GM12878 (cell line): ENCODE data around the gene TSC22D4. TPM values are rescaled to one million over a fixed set of nuclear protein-coding genes. Genes with fewer than 3 reads are reported as not detected.
"Not testable (repeated sequence)": the region's sequence is repeated elsewhere in the genome, so short reads cannot be mapped to it uniquely, and the experiment has no call there.

Source experiments
- ATAC-seq: fragments of 200-7000 bp; cut with Tn5 transposase; 3 replicates; pipeline ENCODE4 v1.9.1; 2020; ENCODE audit warnings: mild to moderate bottlenecking, moderate library complexity
- BruUV-seq: library from RNA; stranded (reverse); fragments of 400-500 nt; replicated peaks from 2 replicates; lab custom pipeline; 2021; lab: Mats Ljungman, UMichigan
- CTCF ChIA-PET: fragments of 300-600 bp; sonication (Branson Sonifier 250); formaldehyde crosslinking; extraction: SDS; loops from one replicate; lab custom pipeline; 2021; ENCODE audit warnings: inconsistent platforms; lab: Yijun Ruan, JAX
- POLR2A ChIA-PET: fragments of 350-600 bp; formaldehyde crosslinking; extraction: SDS; loops from one replicate; lab custom pipeline; 2021; ENCODE audit warnings: inconsistent platforms; lab: Charles Lee
- RAD21 ChIA-PET: fragments of 300-600 bp; sonication (Branson Sonifier 250); formaldehyde crosslinking; loops from one replicate; lab custom pipeline; 2023; ENCODE audit warnings: antibody characterized with exemption; ENCODE audit not compliant: unreplicated experiment; lab: Charles Lee
- SMC1A ChIA-PET: fragments of 300-600 bp; sonication (Branson Sonifier 250); formaldehyde crosslinking; loops from one replicate; lab custom pipeline; 2023; ENCODE audit not compliant: unreplicated experiment, uncharacterized antibody; lab: Charles Lee
- DNase-seq: peaks from one replicate; pipeline ENCODE4 v3.0.0-alpha.2; 2011; ENCODE audit warnings: low read depth, low spot score
- FAIRE-seq: peaks from 3 replicates; lab custom pipeline; 2011; peaks lifted over from hg19 to GRCh38; lab: Jason Lieb, UNC
- H2AFZ ChIP-seq: 2 replicates; pipeline ENCODE4 v1.6.0; 2011; ENCODE audit warnings: low read depth, low read length, control low read depth; ENCODE audit not compliant: control insufficient read depth
- H3K27ac ChIP-seq: 2 replicates; pipeline ENCODE4 v1.5.1; 2011; ENCODE audit warnings: control low read depth; ENCODE audit not compliant: control insufficient read depth, insufficient read depth
- H3K27me3 ChIP-seq, 2 experiments: replicated peaks in 1 of 2; 2 replicates each; pipeline versions ENCODE4 v1.6.0 to v1.6.1; 2011; ENCODE audit warnings: low read length in 1 of 2; ENCODE audit not compliant: control insufficient read depth in 2 of 2, insufficient read depth in 2 of 2
- H3K36me3 ChIP-seq, 2 experiments: 2 replicates each; pipeline ENCODE4 v1.5.1; 2011; ENCODE audit warnings: low read length in 1 of 2; ENCODE audit not compliant: control insufficient read depth in 2 of 2, insufficient read depth in 2 of 2
- H3K4me1 ChIP-seq: 2 replicates; pipeline ENCODE4 v1.6.1; 2011; ENCODE audit warnings: mild to moderate bottlenecking, low read length, moderate library complexity, mixed read lengths; ENCODE audit not compliant: control insufficient read depth, insufficient read depth
- H3K4me2 ChIP-seq: 2 replicates; pipeline ENCODE4 v1.6.0; 2011; ENCODE audit warnings: control low read depth; ENCODE audit not compliant: control insufficient read depth, insufficient read depth
- H3K4me3 ChIP-seq: fragments of 200-600 bp; sonication (generic); 2 replicates; pipeline ENCODE4 v1.5.1; 2016
- H3K79me2 ChIP-seq: 2 replicates; pipeline ENCODE4 v1.6.0; 2011; ENCODE audit warnings: low read length; ENCODE audit not compliant: control insufficient read depth, insufficient read depth
- H3K9ac ChIP-seq: 2 replicates; pipeline ENCODE4 v1.8.0; 2011; ENCODE audit warnings: low read length, control low read depth, mixed read lengths; ENCODE audit not compliant: control insufficient read depth, insufficient read depth
- H3K9me3 ChIP-seq: replicated peaks from 3 replicates; pipeline ENCODE4 v1.5.1; 2011; ENCODE audit warnings: mild to moderate bottlenecking, low read length; ENCODE audit not compliant: control insufficient read depth, insufficient read depth
- H4K20me1 ChIP-seq: 2 replicates; pipeline ENCODE4 v1.6.0; 2011; ENCODE audit not compliant: control insufficient read depth, insufficient read depth
- BRCA1 ChIP-seq: IDR thresholded peaks from 2 replicates; pipeline ENCODE4 v1.6.1; 2011; ENCODE audit warnings: low read depth, low read length, improper control_type of control experiment
- DPF2 ChIP-seq: fragments of 450-650 bp; IDR thresholded peaks from 2 replicates; pipeline ENCODE4 v1.6.1; 2017; ENCODE audit warnings: mild to moderate bottlenecking
- TBL1XR1 ChIP-seq: IDR thresholded peaks from 2 replicates; pipeline ENCODE4 v1.6.1; 2012; ENCODE audit warnings: low read depth, low read length, improper control_type of control experiment
- WGBS: methylation state at CpG from one replicate; pipeline ENCODE4 v1.1.6; 2016; ENCODE audit warnings: low lambda C conversion rate; ENCODE audit not compliant: insufficient replicate concordance, insufficient coverage; ENCODE audit errors: missing lambda C conversion rate; 5-methylcytosine and 5-hydroxymethylcytosine counted together
- in situ Hi-C: fragments of 300-500 bp; cut with MboI; formaldehyde crosslinking; loops from 9 replicates; pipeline ENCODE4 v1.14.3; 2018; ENCODE audit warnings: mixed read lengths
- intact Hi-C: fragments of 100-400 bp; cut with micrococcal nuclease; formaldehyde crosslinking; loops from one replicate; pipeline ENCODE4 v1.14.2; 2022; ENCODE audit not compliant: unreplicated experiment
- polyA plus RNA-seq, 11 experiments: library from polyadenylated mRNA; depleted of rRNA in 4 of 11; unstranded in 6 of 11; stranded (reverse) in 5 of 11; fragments of >200 nt; fragmentation: Nextera tagmentation in 4 of 11; fragmentation: Illumina TruSeq in 1 of 11; extraction: Ambion mirVana in 4 of 11; extraction: Trizol in 1 of 11; gene quantifications; 1 replicate in 1 of 11; 2 replicates in 10 of 11; pipeline versions ENCODE4 v1.2.1 to v1.2.3, GENCODE V29; 2011 to 2016; ENCODE audit warnings: inconsistent platforms in 2 of 11, missing spikeins in 2 of 11, low read depth in 1 of 11
- total RNA-seq, 4 experiments: library from RNA; depleted of rRNA in 3 of 4; stranded (reverse); fragments of >200 nt in 3 of 4; fragmentation: Illumina TruSeq in 1 of 4; extraction: Trizol in 1 of 4; gene quantifications; 2 replicates each; pipeline versions ENCODE4 v1.2.1 to v1.2.3, GENCODE V29; 2013 to 2021
- TF ChIP-seq, protein P1 (sequence below): fragments of 450-650 bp; IDR thresholded peaks from 2 replicates; pipeline ENCODE4 v1.6.1; 2018; ENCODE audit warnings: borderline replicate concordance, mild to moderate bottlenecking; ENCODE audit not compliant: partially characterized antibody
- TF ChIP-seq, protein P2 (sequence below): IDR thresholded peaks from 2 replicates; pipeline ENCODE4 v1.6.1; 2012; ENCODE audit warnings: low read depth, low read length, improper control_type of control experiment

Gene TSC22D4
- total and polyA plus RNA-seq, 10 of the 15 experiments (the other 5 are each of a cell fraction or from before 2014, with no cell fraction given) = 0.50 to 65.7 (median 24.4) TPM

DNA sequence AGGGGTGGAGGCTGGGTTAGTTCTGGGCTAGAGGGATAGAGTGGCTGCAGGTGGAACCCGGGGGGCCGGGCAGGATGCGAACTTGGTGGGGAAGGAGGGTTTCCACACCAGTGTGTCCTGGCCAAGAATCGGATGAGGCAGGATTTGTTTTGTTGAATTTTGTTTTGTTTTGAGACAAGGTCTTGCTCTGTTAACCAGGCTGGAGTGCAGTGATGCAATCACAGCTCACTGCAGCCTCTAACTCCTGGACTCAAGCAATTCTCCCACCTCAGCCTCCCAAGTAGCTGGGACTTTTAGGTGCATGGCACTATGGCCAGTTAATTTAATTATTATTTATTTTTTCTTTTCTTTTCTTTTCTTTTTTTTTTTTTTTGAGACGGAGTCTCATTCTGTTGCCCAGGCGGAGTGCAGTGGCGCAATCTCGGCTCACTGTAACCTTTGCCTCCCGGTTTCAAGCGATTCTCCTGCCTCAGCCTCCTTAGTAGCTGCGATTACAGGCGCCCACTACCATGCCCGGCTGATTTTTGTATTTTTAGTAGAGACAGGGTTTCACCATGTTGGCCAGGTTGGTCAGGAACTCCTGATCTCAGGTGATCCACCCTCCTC is 29.7 kb downstream of the TSC22D4 start (continued):
- TF ChIP-seq, protein P1, sequence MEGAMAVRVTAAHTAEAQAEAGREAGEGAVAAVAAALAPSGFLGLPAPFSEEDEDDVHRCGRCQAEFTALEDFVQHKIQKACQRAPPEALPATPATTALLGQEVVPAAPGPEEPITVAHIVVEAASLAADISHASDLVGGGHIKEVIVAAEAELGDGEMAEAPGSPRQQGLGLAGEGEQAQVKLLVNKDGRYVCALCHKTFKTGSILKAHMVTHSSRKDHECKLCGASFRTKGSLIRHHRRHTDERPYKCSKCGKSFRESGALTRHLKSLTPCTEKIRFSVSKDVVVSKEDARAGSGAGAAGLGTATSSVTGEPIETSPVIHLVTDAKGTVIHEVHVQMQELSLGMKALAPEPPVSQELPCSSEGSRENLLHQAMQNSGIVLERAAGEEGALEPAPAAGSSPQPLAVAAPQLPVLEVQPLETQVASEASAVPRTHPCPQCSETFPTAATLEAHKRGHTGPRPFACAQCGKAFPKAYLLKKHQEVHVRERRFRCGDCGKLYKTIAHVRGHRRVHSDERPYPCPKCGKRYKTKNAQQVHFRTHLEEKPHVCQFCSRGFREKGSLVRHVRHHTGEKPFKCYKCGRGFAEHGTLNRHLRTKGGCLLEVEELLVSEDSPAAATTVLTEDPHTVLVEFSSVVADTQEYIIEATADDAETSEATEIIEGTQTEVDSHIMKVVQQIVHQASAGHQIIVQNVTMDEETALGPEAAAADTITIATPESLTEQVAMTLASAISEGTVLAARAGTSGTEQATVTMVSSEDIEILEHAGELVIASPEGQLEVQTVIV = no peak
- TF ChIP-seq DPF2 = no peak
- TF ChIP-seq, protein P2, sequence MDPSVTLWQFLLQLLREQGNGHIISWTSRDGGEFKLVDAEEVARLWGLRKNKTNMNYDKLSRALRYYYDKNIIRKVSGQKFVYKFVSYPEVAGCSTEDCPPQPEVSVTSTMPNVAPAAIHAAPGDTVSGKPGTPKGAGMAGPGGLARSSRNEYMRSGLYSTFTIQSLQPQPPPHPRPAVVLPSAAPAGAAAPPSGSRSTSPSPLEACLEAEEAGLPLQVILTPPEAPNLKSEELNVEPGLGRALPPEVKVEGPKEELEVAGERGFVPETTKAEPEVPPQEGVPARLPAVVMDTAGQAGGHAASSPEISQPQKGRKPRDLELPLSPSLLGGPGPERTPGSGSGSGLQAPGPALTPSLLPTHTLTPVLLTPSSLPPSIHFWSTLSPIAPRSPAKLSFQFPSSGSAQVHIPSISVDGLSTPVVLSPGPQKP = no peak
- TF ChIP-seq TBL1XR1 = no peak
- no peak for TF ChIP-seq BRCA1
- TF ChIP-seq, all 136 proteins: peak for 0

DNA sequence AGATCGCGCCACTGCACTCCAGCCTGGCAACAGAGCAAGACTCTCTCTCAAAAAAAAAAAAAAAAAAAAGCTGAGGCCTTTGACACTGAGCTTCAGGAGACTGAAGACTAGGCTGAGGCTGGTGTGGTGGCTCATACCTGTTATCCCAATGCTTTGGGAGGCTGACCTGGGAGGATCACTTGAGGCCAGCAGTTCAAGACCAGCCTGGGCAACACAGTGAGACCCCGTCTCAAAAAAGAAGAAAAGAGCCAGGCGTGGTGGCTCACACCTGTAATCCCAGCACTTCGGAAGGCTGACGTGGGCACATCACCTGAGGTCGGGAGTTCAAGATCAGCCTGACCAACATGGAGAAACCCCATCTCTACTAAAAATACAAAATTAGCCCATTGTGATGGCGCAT is 31.7 kb downstream of the TSC22D4 start:
- FAIRE-seq, SMC1A ChIA-PET, H3K4me3 ChIP-seq, H3K9ac ChIP-seq, H4K20me1 ChIP-seq, DNase-seq, H3K27ac ChIP-seq, H3K9me3 ChIP-seq, intact Hi-C loops, H3K79me2 ChIP-seq, H2AFZ ChIP-seq, BruUV-seq, H3K4me2 ChIP-seq, H3K27me3 ChIP-seq, H3K36me3 ChIP-seq, ATAC-seq, in situ Hi-C loops: not testable (repeated sequence)
- ChIA-PET CTCF (interaction anchor here (0.7 to 1.0 kb wide), 4 partner anchors 13 to 35 kb away, joined by 3 to 6 read pairs (median 3); no protein-coding TSS in a partner anchor), RAD21 (interaction anchor here (0.9 kb wide), 1 partner anchor 19 kb away, joined by 3 read pairs; the partner anchor contains the start of gene ZCWPW1), POLR2A (interaction anchor here (1.7 kb wide), 1 partner anchor 18 kb away, joined by 13 read pairs; no protein-coding TSS in a partner anchor)
- WGBS = 97% methylated on average over 7 of the region's 8 CpGs
- peaks cover 17% of the 10 kb centered on the region for H3K4me1 ChIP-seq
